Stimulated activated CD4-positive, alpha-beta T cell treated with anti-CD3 and anti-CD28 coated beads, Interleukin-2, amount 100 ng/mL, for 48 hours (primary cell): ENCODE measurements around the gene OR8B3.

Experiments used
- DNase-seq, 2 donors: peaks; one replicate each; pipeline ENCODE4 v3.0.0-alpha.2; 2020

The OR8B3 gene

GRCh38 chr11:124346311-124346955 lies 52.4 kb downstream of the OR8B3 start:
- no peak for DNase-seq
